ENCODE measurements around the gene GFY. TPM values are rescaled to one million over a fixed set of nuclear protein-coding genes. Genes with fewer than 3 reads are reported as not detected.

GFY gene
- polyA plus RNA-seq, 3 donors: not detected

DNA sequence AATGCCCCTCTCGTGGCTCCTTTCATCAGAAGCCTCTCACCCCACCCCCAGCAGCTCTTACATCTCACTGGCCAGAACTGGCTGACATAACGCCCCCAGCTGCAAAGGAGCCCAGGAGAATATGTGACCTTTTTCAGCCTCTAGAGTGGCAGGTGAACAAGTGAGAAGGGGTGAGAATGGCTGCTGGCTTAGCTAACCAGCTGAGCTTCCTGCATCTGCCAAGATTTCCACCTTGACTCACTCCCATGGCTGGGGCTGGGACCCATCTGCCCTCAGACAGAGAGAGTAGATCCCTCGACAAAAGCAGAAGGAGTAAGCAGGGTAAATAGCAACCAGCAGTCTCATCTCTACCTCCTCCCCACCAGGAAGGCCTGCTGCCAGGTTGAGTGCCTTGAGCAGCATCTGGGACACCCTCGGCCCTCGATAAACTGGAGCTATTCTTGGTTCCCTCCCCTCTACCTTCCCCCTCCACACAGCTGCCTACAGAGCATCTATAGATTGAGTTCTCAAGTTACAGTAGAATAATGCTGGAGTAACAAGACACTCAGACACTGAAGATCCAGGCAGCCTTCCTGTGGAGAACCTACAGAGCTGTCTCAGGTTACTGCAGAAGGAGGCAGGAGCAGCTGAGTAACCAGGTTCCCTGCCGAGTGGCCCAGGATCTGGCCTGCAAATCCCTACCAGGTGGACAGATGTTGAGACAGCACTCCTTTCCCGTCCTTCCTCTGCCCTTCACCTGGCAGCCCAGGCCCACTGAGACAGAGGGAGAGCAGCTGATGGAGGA is 21.6 kb upstream of the GFY start:
- Histone ChIP-seq H3K4me3 (replicated peaks in 1 of 3; ENCODE audit: low read depth in 2 of 3, low read length in 3 of 3) (no peak overlapping the region), H3K9me3 (replicated peaks in 1 of 2; ENCODE audit: control insufficient read depth in 1 of 2, insufficient read depth in 1 of 2, low read length in 2 of 2) (no peaks in the 10 kb centered on the region), H3K9ac (ENCODE audit: insufficient read depth, low read length, poor library complexity, severe bottlenecking) (no peak overlapping the region), H3K4me2 (replicated peaks; ENCODE audit: extremely low read depth, low read length, poor library complexity, severe bottlenecking) (no peak overlapping the region), H3K4me1 (ENCODE audit: control insufficient read depth in 1 of 2, insufficient read depth in 2 of 2, low read length in 2 of 2) (peaks cover under 1 to 1% of the 10 kb centered on the region in 2 donors), H3K27ac (ENCODE audit: low read depth in 1 of 2, low read length in 2 of 2) (no peak overlapping the region), H4K20me1 (ENCODE audit: insufficient read depth, low read length) (no peaks in the 10 kb centered on the region), H2AFZ (ENCODE audit: insufficient read depth, low read depth, low read length, poor library complexity, severe bottlenecking) (no peak overlapping the region), H3K27me3 (ENCODE audit: control insufficient read depth in 2 of 2, insufficient read depth in 2 of 2, low read length in 2 of 2) (no peaks in the 10 kb centered on the region), H3K36me3 (replicated peaks in 1 of 2; ENCODE audit: control insufficient read depth in 1 of 2, insufficient read depth in 2 of 2, low read length in 2 of 2) (no peaks in the 10 kb centered on the region), H3K79me2 (ENCODE audit: insufficient read depth, low read length) (no peaks in the 10 kb centered on the region)
- no peaks in the 10 kb centered on the region for H3K36me3 Mint-ChIP-seq
- TF ChIP-seq, protein P1, sequence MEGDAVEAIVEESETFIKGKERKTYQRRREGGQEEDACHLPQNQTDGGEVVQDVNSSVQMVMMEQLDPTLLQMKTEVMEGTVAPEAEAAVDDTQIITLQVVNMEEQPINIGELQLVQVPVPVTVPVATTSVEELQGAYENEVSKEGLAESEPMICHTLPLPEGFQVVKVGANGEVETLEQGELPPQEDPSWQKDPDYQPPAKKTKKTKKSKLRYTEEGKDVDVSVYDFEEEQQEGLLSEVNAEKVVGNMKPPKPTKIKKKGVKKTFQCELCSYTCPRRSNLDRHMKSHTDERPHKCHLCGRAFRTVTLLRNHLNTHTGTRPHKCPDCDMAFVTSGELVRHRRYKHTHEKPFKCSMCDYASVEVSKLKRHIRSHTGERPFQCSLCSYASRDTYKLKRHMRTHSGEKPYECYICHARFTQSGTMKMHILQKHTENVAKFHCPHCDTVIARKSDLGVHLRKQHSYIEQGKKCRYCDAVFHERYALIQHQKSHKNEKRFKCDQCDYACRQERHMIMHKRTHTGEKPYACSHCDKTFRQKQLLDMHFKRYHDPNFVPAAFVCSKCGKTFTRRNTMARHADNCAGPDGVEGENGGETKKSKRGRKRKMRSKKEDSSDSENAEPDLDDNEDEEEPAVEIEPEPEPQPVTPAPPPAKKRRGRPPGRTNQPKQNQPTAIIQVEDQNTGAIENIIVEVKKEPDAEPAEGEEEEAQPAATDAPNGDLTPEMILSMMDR (IDR thresholded peaks at IDR 0.05): no peak
- peaks cover 5 to 7% (median 6%) of the 10 kb centered on the region in 3 donors for H3K27me3 Mint-ChIP-seq (ENCODE audit: low read depth in 3 of 3)
- no peaks in the 10 kb centered on the region for H3K9me3 Mint-ChIP-seq
- 55% methylated on average over 3 of the region's 7 CpGs for whole genome bisulfite sequencing (ENCODE audit: insufficient coverage)
- H3K27ac Mint-ChIP-seq: peak overlapping the region in 2 of 7 donors; percentile 41 to 60
- no peak for DNase-seq
- intact Hi-C loops (cut with micrococcal nuclease): no loop called here
- H3K4me3 Mint-ChIP-seq: no peak overlapping the region
- H3K4me1 Mint-ChIP-seq: peaks cover 4% of the 10 kb centered on the region

DNA sequence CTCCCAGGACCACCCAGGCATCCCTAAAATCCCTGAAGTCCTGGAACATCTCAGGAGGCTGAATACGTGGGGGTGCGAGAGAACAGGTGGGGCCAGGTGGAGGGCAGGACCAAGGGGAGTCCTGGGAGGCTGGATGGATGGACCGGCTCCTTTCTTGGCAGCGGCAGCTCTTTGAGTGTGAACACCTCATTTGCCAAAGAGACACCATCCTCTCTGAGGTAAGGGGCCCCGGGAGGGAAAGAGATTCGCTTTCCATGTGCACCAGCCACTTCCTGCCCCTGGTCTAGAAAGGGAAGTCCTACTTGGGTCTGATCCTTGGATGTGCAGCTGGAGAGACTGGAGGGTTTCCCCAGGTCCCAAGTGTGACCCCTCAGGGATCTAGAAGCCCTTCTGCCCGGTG is 18.1 kb upstream of the GFY start:
- H3K4me1 ChIP-seq (ENCODE audit: control insufficient read depth in 1 of 2, insufficient read depth in 2 of 2, low read length in 2 of 2): peaks cover 15 to 17% of the 10 kb centered on the region in 2 donors
- 100% methylated on average over 3 of the region's 7 CpGs for WGBS (ENCODE audit: insufficient coverage)
- no peaks in the 10 kb centered on the region for H3K27me3 ChIP-seq (ENCODE audit: control insufficient read depth in 2 of 2, insufficient read depth in 2 of 2, low read length in 2 of 2)
- Mint-ChIP-seq H3K27ac (no peak overlapping the region), H3K9me3 (peaks cover 0 to 5% (median 0%) of the 10 kb centered on the region in 7 donors), H3K27me3 (ENCODE audit: low read depth in 3 of 3) (peaks cover 5 to 8% (median 6%) of the 10 kb centered on the region in 3 donors), H3K4me1 (peaks cover 26% of the 10 kb centered on the region), H3K36me3 (no peaks in the 10 kb centered on the region), H3K4me3 (no peak overlapping the region)
- H3K9me3 ChIP-seq (replicated peaks in 1 of 2; ENCODE audit: control insufficient read depth in 1 of 2, insufficient read depth in 1 of 2, low read length in 2 of 2): no peaks in the 10 kb centered on the region
- DNase-seq: no peak
- intact Hi-C loops (cut with micrococcal nuclease): no loop called here
- H3K27ac ChIP-seq (ENCODE audit: low read depth in 1 of 2, low read length in 2 of 2): no peak overlapping the region
- no peak overlapping the region for H3K4me3 ChIP-seq (replicated peaks in 1 of 3; ENCODE audit: low read depth in 2 of 3, low read length in 3 of 3)
- no peak overlapping the region for H3K9ac ChIP-seq (ENCODE audit: insufficient read depth, low read length, poor library complexity, severe bottlenecking)
- H3K79me2 ChIP-seq (ENCODE audit: insufficient read depth, low read length): no peaks in the 10 kb centered on the region
- TF ChIP-seq, protein P1 (IDR thresholded peaks at IDR 0.05): no peak
- H4K20me1 ChIP-seq (ENCODE audit: insufficient read depth, low read length): no peaks in the 10 kb centered on the region
- no peak overlapping the region for H2AFZ ChIP-seq (ENCODE audit: insufficient read depth, low read depth, low read length, poor library complexity, severe bottlenecking)
- H3K36me3 ChIP-seq (replicated peaks in 1 of 2; ENCODE audit: control insufficient read depth in 1 of 2, insufficient read depth in 2 of 2, low read length in 2 of 2): no peaks in the 10 kb centered on the region
- H3K4me2 ChIP-seq (replicated peaks; ENCODE audit: extremely low read depth, low read length, poor library complexity, severe bottlenecking): no peak overlapping the region

Data from CD14-positive monocyte (primary cell).